Neural progenitor cell (in vitro differentiated cells): Measurements from ENCODE around the gene MOV10L1.

ENCODE experiments used
- EZH2 ChIP-seq: fragments of 200-600 bp; sonication (generic); IDR thresholded peaks from 2 replicates; pipeline ENCODE4 v1.6.1; 2017; ENCODE audit warnings: antibody characterized with exemption, mild to moderate bottlenecking, moderate library complexity
- TF ChIP-seq, protein P1 (sequence below): fragments of 200-600 bp; sonication (generic); IDR thresholded peaks from 2 replicates; pipeline ENCODE4 v1.5.1; 2017; ENCODE audit warnings: antibody characterized with exemption, mild to moderate bottlenecking

DNA sequence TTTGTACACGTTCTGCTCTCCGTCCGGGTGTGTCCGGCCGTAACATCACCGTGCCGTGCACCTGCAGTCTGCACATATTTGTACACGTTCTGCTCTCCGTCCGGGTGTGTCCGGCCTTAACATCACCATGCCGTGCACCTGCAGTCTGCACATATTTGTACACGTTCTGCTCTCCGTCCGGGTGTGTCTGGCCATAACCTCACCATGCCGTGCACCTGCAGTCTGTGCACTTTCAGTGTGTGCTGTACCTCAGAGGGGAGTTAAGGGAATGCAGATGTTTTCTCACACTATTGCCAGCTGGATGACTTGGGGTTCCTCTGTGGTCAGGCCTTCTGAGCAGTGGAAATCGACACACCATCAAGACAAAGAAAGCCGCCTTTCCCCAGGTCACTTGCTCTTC is 35.9 kb upstream of the MOV10L1 start:
- TF ChIP-seq EZH2, result no peak
- TF ChIP-seq, protein P1, sequence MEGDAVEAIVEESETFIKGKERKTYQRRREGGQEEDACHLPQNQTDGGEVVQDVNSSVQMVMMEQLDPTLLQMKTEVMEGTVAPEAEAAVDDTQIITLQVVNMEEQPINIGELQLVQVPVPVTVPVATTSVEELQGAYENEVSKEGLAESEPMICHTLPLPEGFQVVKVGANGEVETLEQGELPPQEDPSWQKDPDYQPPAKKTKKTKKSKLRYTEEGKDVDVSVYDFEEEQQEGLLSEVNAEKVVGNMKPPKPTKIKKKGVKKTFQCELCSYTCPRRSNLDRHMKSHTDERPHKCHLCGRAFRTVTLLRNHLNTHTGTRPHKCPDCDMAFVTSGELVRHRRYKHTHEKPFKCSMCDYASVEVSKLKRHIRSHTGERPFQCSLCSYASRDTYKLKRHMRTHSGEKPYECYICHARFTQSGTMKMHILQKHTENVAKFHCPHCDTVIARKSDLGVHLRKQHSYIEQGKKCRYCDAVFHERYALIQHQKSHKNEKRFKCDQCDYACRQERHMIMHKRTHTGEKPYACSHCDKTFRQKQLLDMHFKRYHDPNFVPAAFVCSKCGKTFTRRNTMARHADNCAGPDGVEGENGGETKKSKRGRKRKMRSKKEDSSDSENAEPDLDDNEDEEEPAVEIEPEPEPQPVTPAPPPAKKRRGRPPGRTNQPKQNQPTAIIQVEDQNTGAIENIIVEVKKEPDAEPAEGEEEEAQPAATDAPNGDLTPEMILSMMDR, result no peak
